Measurements from ENCODE around the gene PIAS1.
A peak's percentile ranks its signal among the peaks of the same experiment; 100 is the strongest.

The PIAS1 gene

GRCh38 chr15:68103603-68104002 is 49.5 kb downstream of the PIAS1 start:
- Histone ChIP-seq H2AFZ (ENCODE audit: low read depth) (no peak overlapping the region), H3K4me3 (IDR thresholded peaks at IDR 0.05; ENCODE audit: insufficient read depth, low read depth, low read length) (no peak overlapping the region), H3K4me1 (ENCODE audit: low read depth, poor library complexity, severe bottlenecking) (peaks cover 72% of the 10 kb centered on the region), H3K27ac (no peak overlapping the region), H3K27me3 (ENCODE audit: insufficient read depth, low read depth) (no peaks in the 10 kb centered on the region), H3K9ac (no peak overlapping the region), H3K4me2 (no peak overlapping the region), H4K20me1 (ENCODE audit: insufficient read depth) (no peaks in the 10 kb centered on the region), H3K79me2 (ENCODE audit: insufficient read depth, low read depth) (peaks cover 63% of the 10 kb centered on the region), H3K36me3 (ENCODE audit: insufficient read depth) (peaks cover 6% of the 10 kb centered on the region; the same call in 1 of the 2 replicates)
- TF ChIP-seq CTCF (conservative IDR thresholded peaks at IDR 0.05; ENCODE audit: low read depth, low read length) = no peak

GRCh38 chr15:68106656-68107055 is 52.5 kb downstream of the PIAS1 start:
- H3K4me3 ChIP-seq (IDR thresholded peaks at IDR 0.05; ENCODE audit: insufficient read depth, low read depth, low read length) = no peak overlapping the region
- H3K9ac ChIP-seq = no peak overlapping the region
- peaks cover 58% of the 10 kb centered on the region for H3K4me1 ChIP-seq (ENCODE audit: low read depth, poor library complexity, severe bottlenecking)
- H4K20me1 ChIP-seq (ENCODE audit: insufficient read depth) = no peaks in the 10 kb centered on the region
- no peak overlapping the region for H2AFZ ChIP-seq (ENCODE audit: low read depth)
- H3K79me2 ChIP-seq (ENCODE audit: insufficient read depth, low read depth) = peaks cover 53% of the 10 kb centered on the region
- no peak overlapping the region for H3K4me2 ChIP-seq
- no peak for TF ChIP-seq CTCF (conservative IDR thresholded peaks at IDR 0.05; ENCODE audit: low read depth, low read length)
- H3K27me3 ChIP-seq (ENCODE audit: insufficient read depth, low read depth) = no peaks in the 10 kb centered on the region
- H3K27ac ChIP-seq = no peak overlapping the region
- H3K36me3 ChIP-seq (ENCODE audit: insufficient read depth) = peaks cover 6% of the 10 kb centered on the region; the same call in 1 of the 2 replicates

GRCh38 chr15:68107142-68107541 is 53.0 kb downstream of the PIAS1 start:
- Histone ChIP-seq H3K27ac (no peak overlapping the region), H2AFZ (ENCODE audit: low read depth) (no peak overlapping the region), H3K4me1 (ENCODE audit: low read depth, poor library complexity, severe bottlenecking) (peaks cover 59% of the 10 kb centered on the region), H3K4me3 (IDR thresholded peaks at IDR 0.05; ENCODE audit: insufficient read depth, low read depth, low read length) (no peak overlapping the region), H3K27me3 (ENCODE audit: insufficient read depth, low read depth) (no peaks in the 10 kb centered on the region), H3K36me3 (ENCODE audit: insufficient read depth) (peaks cover 6% of the 10 kb centered on the region; the same call in 1 of the 2 replicates), H4K20me1 (ENCODE audit: insufficient read depth) (no peaks in the 10 kb centered on the region), H3K79me2 (ENCODE audit: insufficient read depth, low read depth) (peaks cover 55% of the 10 kb centered on the region), H3K4me2 (no peak overlapping the region), H3K9ac (no peak overlapping the region)
- TF ChIP-seq CTCF (conservative IDR thresholded peaks at IDR 0.05; ENCODE audit: low read depth, low read length) = no peak

GRCh38 chr15:68112706-68113105 is 58.6 kb downstream of the PIAS1 start:
- peaks cover 78% of the 10 kb centered on the region for H3K4me1 ChIP-seq (ENCODE audit: low read depth, poor library complexity, severe bottlenecking)
- H3K36me3 ChIP-seq (ENCODE audit: insufficient read depth) = no peaks in the 10 kb centered on the region
- H3K4me2 ChIP-seq = peak overlapping the region; percentile 95; the same call in 1 of the 2 replicates
- H3K9ac ChIP-seq = no peak overlapping the region
- H3K27ac ChIP-seq = 0 out of 2 replicates have a peak overlapping the region, but pooled peaks have one; percentile 68
- peaks cover 71% of the 10 kb centered on the region for H3K79me2 ChIP-seq (ENCODE audit: insufficient read depth, low read depth)
- H4K20me1 ChIP-seq (ENCODE audit: insufficient read depth) = no peaks in the 10 kb centered on the region
- no peak overlapping the region for H2AFZ ChIP-seq (ENCODE audit: low read depth)
- no peaks in the 10 kb centered on the region for H3K27me3 ChIP-seq (ENCODE audit: insufficient read depth, low read depth)
- no peak overlapping the region for H3K4me3 ChIP-seq (IDR thresholded peaks at IDR 0.05; ENCODE audit: insufficient read depth, low read depth, low read length)
- TF ChIP-seq CTCF (conservative IDR thresholded peaks at IDR 0.05; ENCODE audit: low read depth, low read length) = no peak
